Measurements from ENCODE around the gene LIG3. TPM values are rescaled to one million over a fixed set of nuclear protein-coding genes. Genes with fewer than 3 reads are reported as not detected.
A peak's percentile ranks its signal among the peaks of the same experiment; 100 is the strongest.

Gene LIG3
- total RNA-seq, 1 experiment from 2014 or later = 25.5 TPM

- CTCF ChIA-PET = interaction anchor here (0.6 kb wide), 1 partner anchor 675 kb away, joined by 4 read pairs; no protein-coding TSS in a partner anchor
- H3F3A ChIP-seq (ENCODE audit: insufficient read depth, low read depth) = peaks cover 12% of the 10 kb centered on the region; the same call in 1 of the 2 replicates
- no peaks in the 10 kb centered on the region for H3K36me3 ChIP-seq (ENCODE audit: low read depth)
- DNase-seq = no peak
- H2AFZ ChIP-seq = peak overlapping the region; percentile 81; the same call in 1 of the 2 replicates
- no peaks in the 10 kb centered on the region for H4K20me1 ChIP-seq (ENCODE audit: insufficient read depth)
- H3K4me3 ChIP-seq = no peak overlapping the region
- peaks cover 8% of the 10 kb centered on the region for H3K79me2 ChIP-seq (ENCODE audit: low read depth)
- intact Hi-C loops (cut with micrococcal nuclease; ENCODE audit: unreplicated experiment) = no loop called here
- BruUV-seq (replicated peaks) = no TSS peak
- POLR2A ChIA-PET (ENCODE audit: unreplicated experiment) = interaction anchor here (0.6 kb wide), 1 partner anchor 33 kb away, joined by 7 read pairs; no protein-coding TSS in a partner anchor
- no peak overlapping the region for H3K27ac ChIP-seq
- no peaks in the 10 kb centered on the region for H3K9me2 ChIP-seq (ENCODE audit: insufficient read depth)
- no peaks in the 10 kb centered on the region for H3K9me3 ChIP-seq (ENCODE audit: insufficient read depth, low read depth)
- peak overlapping the region; percentile 84 for H3K4me2 ChIP-seq
- TF ChIP-seq EZH2 (IDR thresholded peaks at IDR 0.05; ENCODE audit: low read depth) (no peak), CTCF (conservative IDR thresholded peaks at IDR 0.05) (no peak)
- H3K4me1 ChIP-seq (replicated peaks; ENCODE audit: insufficient read depth) = peaks cover 12% of the 10 kb centered on the region
- no peaks in the 10 kb centered on the region for H3K27me3 ChIP-seq (ENCODE audit: insufficient read depth, low read depth)
Observed at GRCh38 chr17:34979153-34979552, 1.2 kb upstream of the LIG3 start.

GRCh38 chr17:34979650-34980352 is 511 bp upstream of the LIG3 start:
- H3K27me3 ChIP-seq (ENCODE audit: insufficient read depth, low read depth) = no peaks in the 10 kb centered on the region
- ChIA-PET CTCF (no interaction called here), POLR2A (ENCODE audit: unreplicated experiment) (interaction anchor here (0.6 kb wide), 2 partner anchors 32 to 113 kb away, joined by 4 to 7 read pairs; no protein-coding TSS in a partner anchor)
- intact Hi-C loops (cut with micrococcal nuclease; ENCODE audit: unreplicated experiment) = loop anchor here (5.0 to 10.0 kb wide), 2 partner anchors 108 to 555 kb away; partner anchors contain the start of gene SLFN12L
- H3K4me2 ChIP-seq = peak overlapping the region; percentile 84
- peaks cover 12% of the 10 kb centered on the region for H3K4me1 ChIP-seq (replicated peaks; ENCODE audit: insufficient read depth)
- TF ChIP-seq EZH2 (IDR thresholded peaks at IDR 0.05; ENCODE audit: low read depth) (no peak), CTCF (conservative IDR thresholded peaks at IDR 0.05) (no peak)
- no peak for DNase-seq
- H2AFZ ChIP-seq = peak overlapping the region; percentile 81
- H3K9me2 ChIP-seq (ENCODE audit: insufficient read depth) = no peaks in the 10 kb centered on the region
- peaks cover 12% of the 10 kb centered on the region; the same call in 1 of the 2 replicates for H3F3A ChIP-seq (ENCODE audit: insufficient read depth, low read depth)
- no peaks in the 10 kb centered on the region for H4K20me1 ChIP-seq (ENCODE audit: insufficient read depth)
- no peaks in the 10 kb centered on the region for H3K36me3 ChIP-seq (ENCODE audit: low read depth)
- TSS peak; percentile 90 for BruUV-seq (replicated peaks)
- H3K79me2 ChIP-seq (ENCODE audit: low read depth) = peaks cover 8% of the 10 kb centered on the region
- peak overlapping the region; percentile 87 for H3K27ac ChIP-seq
- H3K4me3 ChIP-seq = peak overlapping the region; percentile 62
- H3K9me3 ChIP-seq (ENCODE audit: insufficient read depth, low read depth) = no peaks in the 10 kb centered on the region

DNA sequence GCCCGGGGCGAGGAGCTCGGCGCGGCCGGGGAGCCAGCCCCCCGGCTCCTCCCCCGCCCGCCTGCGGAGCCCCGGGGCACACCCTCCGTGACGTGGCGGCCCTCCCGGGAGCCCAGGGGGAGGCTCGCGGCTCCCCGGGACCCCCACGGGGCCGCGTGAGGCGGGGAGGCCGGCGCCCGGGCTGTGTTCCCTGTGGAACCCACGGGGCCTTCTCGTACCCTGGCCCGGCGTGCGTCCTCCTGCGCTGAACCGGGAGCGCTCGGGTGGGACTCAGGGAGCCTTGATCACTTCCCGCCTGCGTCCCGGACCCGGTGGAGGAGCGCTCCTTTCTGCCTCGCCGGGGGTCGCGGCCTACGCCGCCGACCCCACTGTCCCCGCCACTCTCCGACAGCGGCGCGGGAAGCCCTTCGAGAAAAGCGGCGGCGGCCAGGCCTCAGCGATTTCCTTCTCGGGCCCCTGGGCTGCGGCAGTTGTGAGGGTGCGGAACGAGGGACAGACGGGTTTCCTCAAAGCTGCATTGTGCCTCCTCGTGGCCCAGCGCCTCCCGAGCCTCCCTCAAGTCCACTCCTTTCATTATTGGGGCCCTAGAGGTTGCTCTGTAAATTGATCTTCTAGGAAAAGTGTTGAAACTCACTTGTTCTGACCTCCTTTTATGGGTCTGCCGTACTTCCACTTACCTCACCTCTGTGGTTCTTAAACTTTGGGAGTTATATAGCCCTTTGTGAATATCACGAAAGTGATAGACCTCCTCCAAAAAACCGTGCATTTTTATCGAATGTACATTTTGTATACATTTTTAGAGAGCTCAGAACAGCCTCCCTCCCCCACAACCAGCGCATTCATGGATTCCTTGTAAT is 597 bp downstream of the LIG3 start:
- DNase-seq = peak; percentile 69 to 84
- Histone ChIP-seq H3K9me3 (ENCODE audit: insufficient read depth, low read depth) (no peaks in the 10 kb centered on the region), H3K4me2 (peak overlapping the region; percentile 84), H3K36me3 (ENCODE audit: low read depth) (no peaks in the 10 kb centered on the region), H3K79me2 (ENCODE audit: low read depth) (peaks cover 8% of the 10 kb centered on the region), H3K27ac (peak overlapping the region; percentile 87), H3K4me1 (replicated peaks; ENCODE audit: insufficient read depth) (peaks cover 9% of the 10 kb centered on the region), H3F3A (ENCODE audit: insufficient read depth, low read depth) (peaks cover 12% of the 10 kb centered on the region; the same call in 1 of the 2 replicates), H3K27me3 (ENCODE audit: insufficient read depth, low read depth) (no peaks in the 10 kb centered on the region), H3K9me2 (ENCODE audit: insufficient read depth) (no peaks in the 10 kb centered on the region), H2AFZ (peak overlapping the region; percentile 91), H4K20me1 (ENCODE audit: insufficient read depth) (no peaks in the 10 kb centered on the region), H3K4me3 (peak overlapping the region; percentile 62)
- intact Hi-C loops (cut with micrococcal nuclease; ENCODE audit: unreplicated experiment) = loop anchor here (1.0 to 10.0 kb wide), 3 partner anchors 20 to 554 kb away; partner anchors contain the start of genes CCT6B, SLFN12L and ZNF830
- ChIA-PET POLR2A (ENCODE audit: unreplicated experiment) (interaction anchor here (0.6 to 0.7 kb wide), 3 partner anchors 137 to 691 kb away, joined by 3 to 4 read pairs (median 4); partner anchors contain the start of gene TMEM132E), CTCF (interaction anchor here (0.6 kb wide), 1 partner anchor 137 kb away, joined by 6 read pairs; no protein-coding TSS in a partner anchor)
- TSS peak; percentile 62 for BruUV-seq (replicated peaks)
- TF ChIP-seq EZH2 (IDR thresholded peaks at IDR 0.05; ENCODE audit: low read depth) = no peak
- peak; percentile 48; the same call in 1 of the 2 replicates for TF ChIP-seq CTCF (conservative IDR thresholded peaks at IDR 0.05)
